ENCODE results near the gene C3. TPM values are rescaled to one million over a fixed set of nuclear protein-coding genes. Genes with fewer than 3 reads are reported as not detected.
"Not testable (repeated sequence)": the region's sequence is repeated elsewhere in the genome, so short reads cannot be mapped to it uniquely, and the experiment has no call there.

Gene C3
- polyA plus RNA-seq, 1 donor, result 19.4 TPM

DNA sequence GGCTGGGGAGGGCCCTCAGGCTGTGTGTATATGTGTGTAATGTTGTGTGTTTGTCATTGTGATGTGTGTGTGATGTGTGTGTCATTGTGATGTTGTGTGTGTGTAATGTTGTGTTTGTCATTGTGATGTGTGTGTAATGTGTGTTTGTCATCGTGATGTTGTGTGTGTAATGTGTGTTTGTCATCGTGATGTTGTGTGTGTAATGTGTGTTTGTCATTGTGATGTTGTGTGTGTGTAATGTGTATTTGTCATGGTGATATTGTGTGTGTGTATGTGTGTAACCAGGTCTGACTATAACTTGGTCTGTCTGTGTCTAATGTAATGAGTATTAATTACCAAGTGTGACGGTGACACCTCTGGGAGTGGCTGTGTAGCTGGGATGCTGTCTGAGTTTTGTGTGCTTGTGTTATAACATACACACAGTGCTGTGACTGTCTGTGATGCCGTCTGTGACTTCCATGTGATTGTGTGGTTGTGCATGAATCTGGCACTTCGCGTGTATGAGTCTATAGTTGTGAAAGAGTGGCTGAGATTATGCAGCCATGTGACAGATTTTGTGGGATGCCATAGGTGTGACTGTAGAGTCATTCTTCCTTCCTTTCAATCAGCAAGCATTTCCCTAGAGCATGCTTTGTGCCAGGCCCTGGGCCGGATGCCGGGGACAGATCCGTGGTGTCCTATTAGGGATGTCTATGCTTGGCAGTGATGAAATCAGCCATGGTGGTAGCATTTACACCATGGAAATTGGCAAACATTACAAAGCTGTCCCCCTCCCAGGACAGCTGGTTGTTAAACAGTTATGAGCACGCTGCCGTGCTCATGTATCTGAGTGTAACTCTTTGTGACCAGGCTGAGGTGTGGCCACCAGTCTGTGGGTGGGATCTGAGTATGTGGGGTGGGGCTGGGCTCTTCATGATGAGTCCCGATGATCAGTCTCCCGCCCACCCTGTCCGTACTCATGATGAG lies 56.9 kb downstream of the C3 start:
- DNase-seq, result no peak

DNA sequence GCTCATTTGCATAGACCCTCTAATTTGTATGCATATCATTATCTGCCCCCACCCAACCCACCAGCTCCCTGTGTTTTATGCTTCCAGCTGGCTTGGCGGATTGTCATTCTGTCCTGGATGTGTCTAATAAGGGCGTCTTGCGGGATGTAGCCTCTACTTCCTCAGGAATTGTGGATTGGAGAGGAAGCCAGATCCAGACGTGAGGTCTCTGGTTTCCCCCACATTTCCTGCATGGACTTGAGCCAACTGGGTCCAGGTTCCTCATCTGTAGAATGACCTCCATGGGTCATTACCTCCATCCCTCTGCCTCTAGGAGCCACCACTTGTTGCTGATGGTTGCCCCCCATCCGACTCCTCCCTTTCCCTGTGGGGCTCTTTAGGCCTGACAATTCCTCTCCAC lies 57.7 kb downstream of the C3 start:
- DNase-seq, result no peak

DNA sequence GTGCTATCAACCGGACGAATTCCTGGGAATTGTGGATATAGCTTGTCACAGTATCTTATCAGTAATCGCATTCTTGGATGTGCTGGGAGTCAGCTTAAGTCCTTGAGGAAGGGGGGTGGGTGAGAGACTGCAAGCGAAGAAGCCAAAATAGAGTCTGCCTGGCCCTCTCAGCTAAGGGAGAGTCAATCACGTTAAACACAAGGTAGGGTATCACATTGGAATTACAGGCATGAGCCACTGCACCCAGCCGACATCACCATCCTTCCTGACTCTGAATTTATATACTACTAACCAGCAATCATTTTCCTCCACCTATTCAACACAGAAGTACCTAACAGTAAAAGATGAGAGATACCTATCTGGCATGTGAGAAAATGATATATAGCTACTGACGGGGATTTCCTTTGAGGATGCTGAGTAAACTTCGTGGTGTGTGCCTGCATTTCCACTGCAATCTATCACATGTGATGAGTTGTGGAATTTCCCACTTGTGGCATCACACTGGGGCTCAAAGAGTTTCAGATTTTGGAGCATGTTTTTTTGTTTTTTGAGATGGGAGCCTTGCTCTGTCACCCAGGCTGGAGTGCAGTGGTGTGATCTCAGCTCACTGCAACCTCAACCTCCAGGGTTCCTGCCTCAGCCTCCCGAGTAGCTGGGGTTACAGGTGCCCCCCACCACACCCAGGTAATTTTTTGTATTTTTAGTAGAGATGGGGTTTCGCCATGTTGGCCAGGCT lies 58.8 kb downstream of the C3 start:
- DNase-seq, result not testable (repeated sequence)

DNA sequence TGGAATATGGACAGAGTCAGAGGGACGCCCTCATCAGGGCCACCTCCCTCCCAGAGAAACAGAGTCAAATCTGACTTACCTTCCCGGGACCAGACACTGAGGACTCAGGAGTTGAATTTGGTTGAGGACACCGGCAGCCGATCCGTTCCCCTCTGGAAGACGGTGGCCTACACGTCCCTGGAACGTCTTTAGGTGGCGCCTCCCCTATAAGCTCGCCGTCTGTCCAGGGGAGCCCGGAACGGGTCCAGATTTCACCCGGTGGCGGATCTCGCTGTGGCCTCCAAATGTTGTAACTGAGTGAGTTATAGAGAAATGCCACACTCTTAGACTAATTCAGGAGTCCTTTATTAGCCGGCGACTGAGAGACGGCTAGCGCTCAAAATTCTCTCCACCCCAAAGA lies 59.5 kb downstream of the C3 start:
- no peak for DNase-seq

DNA sequence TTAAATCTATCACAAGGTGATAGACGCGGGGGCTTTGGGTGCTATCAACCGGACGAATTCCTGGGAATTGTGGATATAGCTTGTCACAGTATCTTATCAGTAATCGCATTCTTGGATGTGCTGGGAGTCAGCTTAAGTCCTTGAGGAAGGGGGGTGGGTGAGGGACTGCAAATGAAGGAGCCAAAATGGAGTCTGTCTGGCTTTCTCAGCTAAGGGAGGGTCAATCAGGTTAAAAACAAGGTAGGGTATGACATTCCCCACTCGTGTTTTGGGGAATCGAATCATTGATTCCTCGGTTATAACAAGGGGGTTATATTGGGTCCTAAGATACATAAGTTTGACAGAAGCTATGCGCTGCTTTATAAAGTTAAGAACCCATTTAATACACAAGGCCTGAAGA lies 64.1 kb downstream of the C3 start:
- not testable (repeated sequence) for DNase-seq

DNA sequence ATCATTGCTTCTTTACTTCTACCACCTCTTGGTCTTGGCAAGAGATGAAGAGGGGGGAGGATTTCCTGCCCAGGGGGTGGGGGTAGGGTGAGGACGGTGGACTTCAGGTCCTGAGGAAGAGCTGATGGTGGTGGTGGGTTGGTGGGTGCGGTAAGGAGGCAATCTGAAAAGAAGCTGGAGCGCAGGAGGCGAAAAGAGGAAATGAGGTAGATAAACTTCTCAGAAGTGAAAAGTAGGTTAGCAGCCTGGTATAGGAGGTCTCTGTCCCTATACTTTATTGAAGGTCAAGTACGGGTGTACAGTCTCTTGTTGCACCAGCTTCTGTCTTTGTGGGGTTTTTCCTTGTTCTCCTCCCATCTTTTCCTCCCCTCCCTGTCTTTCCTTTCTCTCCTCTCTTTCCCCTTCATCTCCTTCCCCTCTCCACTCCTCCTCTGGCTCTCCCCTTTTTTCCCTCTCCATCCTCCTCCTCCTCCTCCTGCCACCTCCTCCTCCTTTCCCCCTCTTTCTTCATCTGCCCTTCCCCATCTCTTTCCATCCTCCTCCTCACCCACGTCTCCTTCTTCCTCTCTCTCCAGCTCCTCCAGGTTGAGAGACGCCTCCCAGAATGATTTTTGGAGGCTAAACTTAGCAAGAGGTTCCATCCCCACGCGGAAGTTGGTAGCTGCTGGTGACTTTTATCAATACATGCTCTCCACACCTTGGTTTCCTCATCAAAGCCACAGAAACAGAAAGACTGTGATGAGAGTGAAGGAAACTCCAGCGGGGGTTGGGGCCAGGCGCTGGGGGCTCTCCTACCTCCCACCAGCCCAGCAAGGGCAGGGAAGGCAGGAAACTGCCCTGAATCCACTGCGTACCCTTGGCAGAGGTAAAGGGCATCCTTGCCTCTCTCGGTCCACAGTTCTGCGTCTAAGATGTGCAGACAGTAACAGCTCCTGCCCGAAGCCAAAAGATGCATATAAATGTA lies 65.8 kb downstream of the C3 start:
- no peak for DNase-seq

DNA sequence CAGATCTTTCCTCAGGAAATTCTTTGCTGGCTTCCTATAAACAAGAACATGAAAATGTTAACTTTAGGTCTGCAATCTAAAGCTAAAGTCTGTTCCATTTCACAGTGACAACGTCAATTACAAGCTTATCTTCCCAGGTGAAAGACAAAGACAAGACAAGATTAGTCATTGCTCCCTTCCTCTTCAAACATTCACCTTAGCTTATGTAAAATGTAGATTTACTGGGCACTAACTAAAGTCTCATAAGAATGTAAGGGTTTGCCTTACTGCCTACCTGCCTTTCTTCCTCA lies 67.7 kb downstream of the C3 start:
- no peak for DNase-seq

DNA sequence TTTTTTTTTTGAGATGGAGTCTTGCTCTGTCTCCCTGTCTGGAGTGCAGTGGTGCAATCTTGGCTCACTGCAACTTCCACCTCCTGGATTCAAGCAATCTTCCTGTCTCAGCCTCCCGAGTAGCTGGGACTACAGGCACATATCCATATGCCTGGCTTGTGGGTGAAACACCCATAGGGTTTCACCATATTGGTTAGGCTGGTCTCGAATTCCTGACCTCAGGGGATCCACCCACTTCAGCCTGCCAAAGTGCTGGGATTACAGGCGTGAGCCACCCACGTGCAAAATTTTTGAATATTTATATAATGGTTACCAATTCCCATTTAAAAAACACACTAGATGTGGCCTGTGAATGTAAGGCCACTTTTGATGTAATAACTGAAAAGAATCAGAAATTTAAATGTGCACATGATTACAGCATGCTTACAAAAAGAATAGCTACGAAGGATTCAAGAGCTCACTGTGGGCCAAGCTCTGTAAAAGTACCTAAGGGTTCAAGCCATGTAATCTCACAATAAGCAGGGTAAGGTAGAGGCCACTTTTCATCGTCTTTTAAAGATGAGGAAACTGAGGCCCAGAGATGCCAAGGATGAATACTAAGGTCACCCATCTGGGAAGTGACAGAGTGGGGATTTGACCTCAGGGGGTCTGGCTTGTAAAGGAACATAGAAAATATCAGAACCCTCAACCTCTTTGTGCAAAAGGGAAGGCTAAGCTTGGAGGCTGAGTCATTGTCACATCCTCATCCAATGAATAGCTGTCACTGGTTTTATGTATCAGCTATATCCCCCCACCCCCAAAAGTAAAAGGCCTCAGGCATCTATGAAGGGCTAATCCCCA lies 68.3 kb downstream of the C3 start:
- DNase-seq, result no peak

DNA sequence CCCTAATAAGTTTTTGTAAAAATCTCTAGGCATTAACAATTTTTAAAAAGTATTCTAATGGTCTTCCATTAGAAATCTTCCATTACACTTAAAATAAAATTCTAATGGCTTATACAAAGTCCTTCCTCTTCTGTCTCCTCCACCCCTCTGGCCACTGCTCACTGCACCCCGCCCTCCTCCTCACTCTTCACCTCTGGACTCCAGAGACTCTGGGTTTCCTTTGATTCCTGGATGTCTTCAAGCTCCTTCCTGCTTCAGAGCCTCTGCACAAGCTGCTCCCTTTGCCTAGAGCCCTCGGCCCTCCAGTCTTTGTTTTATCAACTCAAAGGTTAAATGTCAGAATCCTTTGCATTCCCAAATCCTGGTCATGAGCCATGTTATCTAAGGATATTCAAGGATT lies 71.3 kb downstream of the C3 start:
- no peak for DNase-seq

DNA sequence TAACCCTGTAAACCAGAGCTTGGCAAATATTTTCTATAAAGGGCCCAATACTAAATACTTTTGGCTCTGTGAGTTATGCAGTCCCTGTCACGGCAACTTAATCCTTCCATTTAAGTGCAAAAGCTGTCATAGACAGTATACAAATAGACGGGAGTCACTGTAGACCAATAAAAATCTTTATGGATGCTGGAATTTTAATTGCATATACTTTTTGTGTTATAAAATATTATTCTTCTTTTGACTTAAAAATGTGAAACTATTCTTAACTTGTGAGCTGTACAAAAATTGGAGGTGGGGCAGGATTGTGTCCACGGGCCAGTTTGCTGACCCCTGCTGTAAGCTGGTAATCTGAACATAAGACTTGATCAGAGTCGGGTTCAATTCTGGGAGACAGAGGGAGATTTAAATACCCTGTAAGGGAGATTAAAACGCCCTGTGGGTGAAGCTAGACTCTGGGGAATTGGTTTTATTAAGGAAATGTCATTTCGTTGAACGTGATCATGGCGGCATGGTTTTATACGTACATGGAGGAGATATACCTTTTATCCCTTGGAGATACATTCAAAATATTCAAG lies 72.2 kb downstream of the C3 start:
- no peak for DNase-seq

DNA sequence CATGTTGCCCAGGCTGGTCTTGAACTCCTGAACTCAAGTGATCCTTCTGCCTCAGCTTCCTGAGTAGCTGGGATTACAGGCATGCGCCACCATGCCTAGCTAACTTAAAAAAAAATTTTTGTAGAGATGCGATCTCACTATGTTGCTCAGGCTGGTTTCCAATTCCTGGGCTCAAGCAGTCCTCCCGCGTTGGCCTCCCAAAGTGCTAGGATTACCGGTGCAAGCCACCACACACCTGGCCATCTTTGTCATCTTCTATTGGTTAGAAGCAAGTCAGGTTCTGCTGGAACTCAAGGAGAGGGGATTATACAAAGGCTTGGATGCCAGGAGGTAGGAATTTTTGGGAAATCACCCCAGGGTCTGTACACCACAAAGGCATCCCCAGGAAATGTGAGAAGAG lies 75.7 kb downstream of the C3 start:
- no peak for DNase-seq

DNA sequence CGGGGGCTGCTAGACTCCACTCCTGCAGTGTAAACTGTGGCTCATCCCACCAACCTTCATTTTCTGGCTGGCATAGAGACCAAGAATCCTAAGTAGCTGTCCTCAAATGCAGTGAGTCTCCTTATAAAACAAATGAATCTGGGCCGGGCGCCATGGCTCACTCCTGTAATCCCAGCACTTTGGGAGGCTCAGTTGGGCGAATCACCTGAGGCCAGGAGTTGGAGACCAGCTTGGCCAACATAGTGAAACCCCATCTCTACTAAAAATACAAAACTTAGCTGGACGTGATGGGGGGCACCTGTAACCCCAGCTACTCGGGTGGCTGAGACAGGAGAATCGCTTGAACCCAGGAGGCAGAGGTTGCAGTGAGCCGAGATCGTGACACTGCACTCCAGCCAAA lies 80.1 kb downstream of the C3 start:
- not testable (repeated sequence) for DNase-seq

DNA sequence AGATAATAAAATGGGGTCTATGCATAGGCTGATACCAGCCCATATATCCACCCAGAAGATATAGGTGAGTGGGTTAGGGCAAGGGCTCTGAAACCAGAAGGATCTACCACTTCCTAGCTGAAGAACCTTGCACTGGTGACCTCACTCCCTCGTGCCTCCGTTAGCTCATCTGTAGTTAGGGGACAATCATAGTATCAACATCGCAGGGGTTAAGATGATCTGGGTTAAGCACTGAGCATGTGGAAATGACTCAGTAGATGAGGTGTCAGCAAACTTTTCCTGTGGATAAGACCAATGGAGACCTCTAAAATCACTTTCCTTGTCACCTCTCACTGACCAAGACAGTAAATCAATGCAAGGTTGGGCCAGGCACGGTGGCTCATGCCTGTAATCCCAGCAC lies 81.0 kb downstream of the C3 start:
- no peak for DNase-seq

DNA sequence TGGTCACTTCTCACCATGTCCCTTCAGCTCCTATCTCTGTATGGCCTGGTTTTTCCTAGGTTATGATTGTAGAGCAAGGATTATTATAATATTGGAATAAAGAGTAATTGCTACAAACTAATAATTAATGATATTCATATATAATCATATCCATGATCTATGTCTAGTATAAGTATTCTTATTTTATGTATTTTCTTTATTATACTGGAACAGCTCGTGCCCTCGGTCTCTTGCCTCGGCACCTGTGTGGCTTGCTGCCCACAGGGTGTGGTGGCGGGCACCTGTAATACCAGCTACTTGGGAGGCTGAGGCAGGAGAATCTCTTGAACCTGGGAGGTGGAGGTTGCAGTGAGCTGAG lies 87.0 kb downstream of the C3 start:
- DNase-seq, result not testable (repeated sequence)

DNA sequence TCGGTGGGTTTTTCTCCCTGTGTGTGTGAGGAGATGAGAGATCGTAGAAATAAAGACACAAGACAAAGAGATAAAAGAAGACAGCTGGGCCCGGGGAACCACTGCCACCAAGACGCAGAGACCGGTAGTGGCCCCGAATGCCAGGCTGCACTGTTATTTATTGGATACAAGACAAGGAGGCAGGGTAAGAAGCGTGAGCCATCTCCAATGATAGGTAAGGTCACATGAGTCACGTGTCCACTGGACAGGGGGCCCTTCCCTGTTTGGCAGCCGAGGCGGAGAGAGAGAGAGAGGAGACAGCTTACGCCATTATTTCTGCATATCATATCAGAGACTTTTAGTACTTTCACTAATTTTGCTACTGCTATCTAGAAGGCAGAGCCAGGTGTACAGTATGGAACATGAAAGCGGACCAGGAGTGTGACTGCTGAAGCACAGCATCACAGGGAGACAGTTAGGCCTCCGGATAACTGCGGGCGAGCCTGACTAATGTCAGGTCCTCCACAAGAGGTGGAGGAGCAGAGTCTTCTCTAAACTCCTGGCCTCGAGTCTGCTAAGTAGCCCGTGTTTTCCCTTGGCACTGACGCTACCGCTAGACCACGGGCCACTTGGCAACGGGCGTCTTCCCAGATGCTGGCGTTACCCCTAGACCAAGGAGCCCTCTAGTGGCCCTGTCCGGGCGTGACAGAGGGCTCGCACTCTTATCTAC lies 87.5 kb downstream of the C3 start:
- DNase-seq, result peak; percentile 33

DNA sequence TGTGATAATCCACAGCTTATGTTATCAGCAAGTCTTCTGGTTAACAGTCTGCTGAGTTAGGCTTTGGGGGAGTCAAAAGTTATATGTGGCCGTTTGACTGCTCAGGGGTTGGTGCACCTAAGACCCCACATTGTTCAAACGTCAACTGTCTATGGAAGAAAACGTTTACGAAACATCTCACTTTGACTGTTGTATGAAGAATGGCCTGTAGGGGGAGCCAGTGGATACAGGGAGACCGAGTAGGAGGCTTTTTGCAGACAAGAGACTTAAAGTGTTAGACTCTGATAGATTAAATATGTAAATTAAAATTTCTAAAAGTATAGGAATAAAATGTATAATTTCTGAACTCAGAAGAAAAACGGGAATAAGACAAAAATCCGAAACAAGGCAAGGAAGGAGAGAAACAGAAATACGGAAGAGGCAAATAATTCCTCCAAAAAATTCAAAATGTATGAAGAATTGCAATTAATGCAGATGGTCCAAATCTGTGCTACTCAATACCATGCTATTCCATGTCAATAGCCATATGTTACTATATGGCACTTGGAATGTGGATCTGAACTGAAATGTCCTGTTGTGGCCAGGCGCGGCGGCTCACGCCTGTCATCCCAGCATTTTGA lies 88.3 kb downstream of the C3 start:
- peak; percentile 78 for DNase-seq
